Smooth muscle cell (in vitro differentiated cells): ENCODE data around the gene U2AF1L4. TPM values are rescaled to one million over a fixed set of nuclear protein-coding genes. Genes with fewer than 3 reads are reported as not detected.

Experiments used
- DNase-seq: peaks from one replicate; lab custom pipeline; 2025; ENCODE audit not compliant: unreplicated experiment; lab: John Stamatoyannopoulos, UW
- H2AFZ ChIP-seq: fragments of 200-600 bp; sonication (generic); 2 replicates; pipeline ENCODE4 v1.6.0; 2016; ENCODE audit warnings: antibody characterized with exemption, low read depth, mild to moderate bottlenecking
- H3F3A ChIP-seq: fragments of 200-600 bp; sonication (generic); 2 replicates; pipeline ENCODE4 v1.6.0; 2017; ENCODE audit warnings: antibody characterized with exemption, low read depth
- H3K27ac ChIP-seq: fragments of 200-600 bp; sonication (generic); 2 replicates; pipeline ENCODE4 v1.5.1; 2016; ENCODE audit warnings: low read depth, mild to moderate bottlenecking
- H3K27me3 ChIP-seq: fragments of 200-600 bp; sonication (generic); 2 replicates; pipeline ENCODE4 v1.6.1; 2016; ENCODE audit warnings: low read depth, mild to moderate bottlenecking
- H3K36me3 ChIP-seq: fragments of 200-600 bp; sonication (generic); 2 replicates; pipeline ENCODE4 v1.5.1; 2016; ENCODE audit warnings: low read depth
- H3K4me1 ChIP-seq: fragments of 200-600 bp; sonication (generic); 2 replicates; pipeline ENCODE4 v1.5.1; 2016; ENCODE audit warnings: low read depth
- H3K4me2 ChIP-seq: fragments of 200-600 bp; sonication (generic); 2 replicates; pipeline ENCODE4 v1.6.0; 2016; ENCODE audit warnings: mild to moderate bottlenecking
- H3K4me3 ChIP-seq: fragments of 200-600 bp; sonication (generic); 2 replicates; pipeline ENCODE4 v1.5.1; 2016; ENCODE audit warnings: mild to moderate bottlenecking
- H3K79me2 ChIP-seq: fragments of 200-600 bp; sonication (generic); 2 replicates; pipeline ENCODE4 v1.6.0; 2016; ENCODE audit warnings: low read depth, mild to moderate bottlenecking
- H3K9ac ChIP-seq: fragments of 200-600 bp; sonication (generic); 2 replicates; pipeline ENCODE4 v1.6.0; 2016; ENCODE audit warnings: low read depth
- H3K9me3 ChIP-seq: fragments of 200-600 bp; sonication (generic); replicated peaks from 2 replicates; pipeline ENCODE4 v1.5.1; 2016; ENCODE audit warnings: low read depth
- H4K20me1 ChIP-seq: fragments of 200-600 bp; sonication (generic); 2 replicates; pipeline ENCODE4 v1.6.0; 2016; ENCODE audit warnings: low read depth
- CTCF ChIP-seq: fragments of 200-600 bp; sonication (generic); IDR thresholded peaks from 2 replicates; pipeline ENCODE4 v1.5.1; 2017; ENCODE audit warnings: borderline replicate concordance, mild to moderate bottlenecking, antibody characterized with exemption; ENCODE audit not compliant: insufficient read depth, poor library complexity, severe bottlenecking
- WGBS: methylation state at CpG from one replicate; pipeline ENCODE4 v1.1.7; 2016; ENCODE audit warnings: low lambda C conversion rate; 5-methylcytosine and 5-hydroxymethylcytosine counted together
- polyA plus RNA-seq: library from polyadenylated mRNA; unstranded; fragments of >200 nt; fragmentation: Nextera tagmentation; extraction: Ambion mirVana; gene quantifications from 2 replicates; pipeline ENCODE4 v1.2.1, GENCODE V29; 2016
- total RNA-seq: library from RNA; depleted of rRNA; stranded (reverse); fragments of >200 nt; gene quantifications from 2 replicates; pipeline ENCODE4 v1.2.3, GENCODE V29; 2014

The U2AF1L4 gene
- total and polyA plus RNA-seq, 2 experiments from 2014 or later, result 14.6 to 29.3 TPM

GRCh38 chr19:35713904-35714495 lies 31.2 kb downstream of the U2AF1L4 start:
- Histone ChIP-seq H3K4me1 (peaks cover 10% of the 10 kb centered on the region), H3K9me3 (no peaks in the 10 kb centered on the region), H3K79me2 (peaks cover 8% of the 10 kb centered on the region), H3K4me3 (no peak overlapping the region), H3K27ac (no peak overlapping the region), H3K4me2 (no peak overlapping the region), H3K27me3 (no peaks in the 10 kb centered on the region), H3K9ac (no peak overlapping the region), H3K36me3 (no peaks in the 10 kb centered on the region), H3F3A (no peaks in the 10 kb centered on the region), H2AFZ (no peak overlapping the region), H4K20me1 (peaks cover 7% of the 10 kb centered on the region)
- WGBS, result 91% methylated on average over 12 of the region's 12 CpGs
- TF ChIP-seq CTCF, result no peak
- DNase-seq, result no peak

GRCh38 chr19:35713506-35713850 lies 31.7 kb downstream of the U2AF1L4 start:
- Histone ChIP-seq H3K9me3 (no peaks in the 10 kb centered on the region), H3K4me3 (no peak overlapping the region), H3K4me2 (no peak overlapping the region), H3K79me2 (peaks cover 3% of the 10 kb centered on the region), H4K20me1 (peaks cover 2% of the 10 kb centered on the region), H3K36me3 (no peaks in the 10 kb centered on the region), H3F3A (no peaks in the 10 kb centered on the region), H3K9ac (no peak overlapping the region), H2AFZ (no peak overlapping the region), H3K27ac (no peak overlapping the region), H3K27me3 (no peaks in the 10 kb centered on the region), H3K4me1 (peaks cover 6% of the 10 kb centered on the region)
- 83% methylated on average over 2 of the region's 2 CpGs for WGBS
- no peak for TF ChIP-seq CTCF
- no peak for DNase-seq

- H3K4me1 ChIP-seq, result peaks cover 6% of the 10 kb centered on the region
- H2AFZ ChIP-seq, result no peak overlapping the region
- H3K9ac ChIP-seq, result no peak overlapping the region
- no peak overlapping the region for H3K4me2 ChIP-seq
- H3K27me3 ChIP-seq, result no peaks in the 10 kb centered on the region
- no peak overlapping the region for H3K4me3 ChIP-seq
- H3K36me3 ChIP-seq, result no peaks in the 10 kb centered on the region
- TF ChIP-seq CTCF, result no peak
- H3F3A ChIP-seq, result no peaks in the 10 kb centered on the region
- no peaks in the 10 kb centered on the region for H3K79me2 ChIP-seq
- no peak overlapping the region for H3K27ac ChIP-seq
- no peaks in the 10 kb centered on the region for H3K9me3 ChIP-seq
- no peaks in the 10 kb centered on the region for H4K20me1 ChIP-seq
- no peak for DNase-seq
- WGBS, result 89% methylated on average over 11 of the region's 11 CpGs
Observed at GRCh38 chr19:35712567-35713505, 32.4 kb downstream of the U2AF1L4 start.
